Spleen (tissue), 11 donors: ENCODE results near the gene ZKSCAN4. TPM values are rescaled to one million over a fixed set of nuclear protein-coding genes. Genes with fewer than 3 reads are reported as not detected.

ENCODE experiments used
- DNase-seq: peaks from one replicate; pipeline ENCODE4 v3.0.0-alpha.2; 2020
- H3K27ac ChIP-seq, 8 donors: fragments of 200-600 bp; sonication (generic) in 7 of 8; 1 replicate in 4 of 8; 2 replicates in 4 of 8; pipeline versions ENCODE4 v1.5.0 to v1.8.0; 2016 to 2021; ENCODE audit warnings: inconsistent platforms in 4 of 8, mild to moderate bottlenecking in 4 of 8, moderate library complexity in 1 of 8
- H3K27me3 ChIP-seq, 7 donors: fragments of 200-600 bp; sonication (generic) in 6 of 7; replicated peaks in 1 of 7; 1 replicate in 4 of 7; 2 replicates in 3 of 7; pipeline versions ENCODE4 v1.5.0 to v1.8.0; 2016 to 2021; ENCODE audit warnings: inconsistent platforms in 3 of 7, mild to moderate bottlenecking in 1 of 7
- H3K36me3 ChIP-seq, 6 donors: fragments of 200-600 bp; sonication (generic) in 5 of 6; 1 replicate in 4 of 6; 2 replicates in 2 of 6; pipeline versions ENCODE4 v1.5.0 to v1.8.0; 2016 to 2021; ENCODE audit warnings: inconsistent platforms in 2 of 6
- H3K4me1 ChIP-seq, 6 donors: fragments of 200-600 bp; sonication (generic) in 5 of 6; 1 replicate in 3 of 6; 2 replicates in 3 of 6; pipeline versions ENCODE4 v1.5.0 to v1.8.0; 2016 to 2021; ENCODE audit warnings: inconsistent platforms in 3 of 6
- H3K4me3 ChIP-seq, 8 donors: fragments of 200-600 bp; sonication (generic) in 7 of 8; 1 replicate in 4 of 8; 2 replicates in 4 of 8; pipeline versions ENCODE4 v1.5.0 to v1.8.0; 2016 to 2021; ENCODE audit warnings: inconsistent platforms in 4 of 8, mild to moderate bottlenecking in 4 of 8, moderate library complexity in 2 of 8
- H3K9me3 ChIP-seq, 8 donors: fragments of 200-600 bp; sonication (generic) in 7 of 8; 1 replicate in 4 of 8; 2 replicates in 4 of 8; pipeline versions ENCODE4 v1.5.0 to v1.8.0; 2016 to 2021; ENCODE audit warnings: inconsistent platforms in 4 of 8
- CTCF ChIP-seq, 11 experiments: fragments of 200-600 bp in 7 of 11; fragments of 450-650 bp in 4 of 11; sonication (generic) in 4 of 11; IDR thresholded peaks in 8 of 11; conservative IDR thresholded peaks in 3 of 11; 1 replicate in 7 of 11; 2 replicates in 4 of 11; pipeline versions ENCODE4 v1.4.0 to v1.8.0; 2016 to 2021; ENCODE audit warnings: antibody characterized with exemption in 11 of 11, inconsistent platforms in 4 of 11, mild to moderate bottlenecking in 1 of 11
- POLR2A ChIP-seq, 3 donors: fragments of 450-650 bp; IDR thresholded peaks; one replicate each; pipeline ENCODE4 v1.5.1; 2017; ENCODE audit warnings: antibody characterized with exemption in 3 of 3, mild to moderate bottlenecking in 1 of 3
- POLR2AphosphoS5 ChIP-seq, 3 donors: sonication (generic); formaldehyde crosslinking; IDR thresholded peaks; one replicate each; pipeline ENCODE4 v1.5.1; 2017; ENCODE audit warnings: antibody characterized with exemption in 3 of 3
- WGBS, 5 donors: extraction: QIAGEN DNeasy Blood & Tissue Kit in 3 of 5; methylation state at CpG; one replicate each; pipeline versions ENCODE4 v1.1.5 to v1.1.7; 2013 to 2018; 5-methylcytosine and 5-hydroxymethylcytosine counted together
- intact Hi-C: fragments of 100-400 bp; cut with DNase I; formaldehyde crosslinking; loops from one replicate; pipeline ENCODE4 v1.15.0; 2023; ENCODE audit warnings: low total_unique reads
- polyA plus RNA-seq, 3 donors: library from polyadenylated mRNA; stranded (reverse); fragments of 200-250 nt; gene quantifications; one replicate each; pipeline ENCODE4 v1.2.1, GENCODE V29; 2013
- total RNA-seq, 7 donors: library from RNA; depleted of rRNA in 3 of 7; stranded (reverse); fragments of >200 nt in 3 of 7; fragmentation: NEBNext Ultra II Directional in 4 of 7; extraction: Animal tissue kit (Norgen Biotek cat#: 25700) in 4 of 7; gene quantifications; one replicate each; pipeline versions ENCODE4 v1.1.0 to v1.2.1, GENCODE V29; 2016 to 2021
- donor health status: healthy with polysubstance abuse.
- donor health status: DM: no; HTN: no; CAD: no; lungs with moderate emphysema.
- donor health status: DM: no; HTN: no; CAD: no.
- donor health status: Bipolar disorder and iron deficiency.
- donor health status: healthy.
- donor health status: DM: no; HTN: no; CAD: no.
- donor health status: DM: yes; HTN: yes; CAD: no.

ZKSCAN4 gene
- total and polyA plus RNA-seq, 10 donors, result 5.2 to 13.7 (median 11.0) TPM

DNA sequence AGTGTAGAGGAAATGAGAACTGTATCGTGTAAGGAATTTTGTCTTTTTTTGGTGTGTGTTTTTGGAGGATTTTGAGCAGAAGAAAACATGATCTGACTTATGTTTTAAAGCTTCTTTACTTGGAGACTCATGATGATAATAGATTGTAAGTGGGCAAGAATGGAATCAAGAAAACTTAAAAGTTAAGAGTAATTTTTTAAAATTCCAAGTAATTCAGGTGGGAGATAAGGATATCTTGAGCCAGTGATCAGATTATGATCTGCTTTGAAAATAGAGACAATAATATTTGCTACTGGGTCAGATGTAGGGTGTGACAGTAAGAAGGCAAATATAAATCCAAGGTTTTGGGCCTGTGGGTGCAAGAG lies 15.6 kb upstream of the ZKSCAN4 start:
- intact Hi-C loops, result no loop called here
- TF ChIP-seq POLR2AphosphoS5 (IDR thresholded peaks at IDR 0.05), result no peak
- TF ChIP-seq CTCF (IDR thresholded peaks at IDR 0.05 in 8 of 11, conservative IDR thresholded peaks at IDR 0.05 in 3 of 11), result no peak
- H3K36me3 ChIP-seq, result peaks cover 0 to 15% (median 10%) of the 10 kb centered on the region in 6 donors
- 2 to 7% (median 3%) methylated on average over 1 of the region's 1 CpG for WGBS, 5 donors
- peaks cover 11 to 44% (median 30%) of the 10 kb centered on the region in 6 donors for H3K4me1 ChIP-seq
- peak overlapping the region in 7 of 8 donors; percentile 87 to 94 (median 89) for H3K27ac ChIP-seq
- DNase-seq, result no peak
- no peaks in the 10 kb centered on the region for H3K27me3 ChIP-seq
- H3K9me3 ChIP-seq, result no peaks in the 10 kb centered on the region
- H3K4me3 ChIP-seq, result peak overlapping the region; percentile 59 to 78 (median 68)

DNA sequence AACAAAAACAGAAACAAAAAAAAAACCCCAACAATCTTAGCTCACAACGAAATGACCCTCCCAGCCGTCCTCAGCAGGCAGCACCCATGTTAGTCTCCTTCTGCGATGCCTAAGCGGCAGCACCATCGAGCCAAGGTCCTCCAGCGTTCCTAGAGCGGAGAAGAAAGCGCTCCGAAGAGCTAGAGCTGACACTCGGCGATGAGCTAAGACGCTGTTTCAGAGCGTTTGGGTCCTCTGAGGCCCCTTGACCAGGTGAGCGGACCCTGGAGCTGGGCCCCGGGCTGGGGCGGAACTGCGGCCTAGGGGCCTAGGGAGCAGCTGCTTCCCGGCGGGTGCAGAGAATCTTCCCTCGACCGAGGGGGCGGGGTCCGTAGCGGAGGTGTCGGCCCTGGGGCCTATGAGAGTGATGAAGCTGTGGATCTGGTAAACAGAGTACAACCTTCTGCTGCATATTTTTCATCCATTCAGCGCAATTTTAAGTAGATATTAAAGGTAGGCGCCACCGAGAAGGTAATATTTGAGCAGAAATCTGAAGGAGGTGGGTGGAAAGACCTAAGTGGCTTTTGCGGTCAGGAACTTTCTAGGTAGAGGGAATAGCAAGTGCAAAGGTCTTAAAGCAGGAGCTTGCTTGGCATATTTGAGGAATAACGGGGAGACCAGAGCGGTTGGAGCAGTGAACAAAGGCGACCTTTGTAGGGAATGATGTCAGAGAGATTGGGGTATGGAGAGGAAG lies 15.1 kb upstream of the ZKSCAN4 start, which contains the start of gene ZSCAN26:
Gene ZSCAN26, plus strand, starts transcription at position 182 of the 733 bp plus-strand sequence. CDS start 4,777 bp downstream, outside the sequence.
- peak; percentile 94 for DNase-seq
- TF ChIP-seq POLR2AphosphoS5 (IDR thresholded peaks at IDR 0.05) (peak; percentile 89 to 91 (median 90)), POLR2A (IDR thresholded peaks at IDR 0.05) (peak in 1 of 3 donors; percentile 41), CTCF (IDR thresholded peaks at IDR 0.05 in 8 of 11, conservative IDR thresholded peaks at IDR 0.05 in 3 of 11) (no peak)

GRCh38 chr6:28266563-28266961 lies 14.5 kb upstream of the ZKSCAN4 start:
- 7 to 11% (median 9%) methylated on average over 5 of the region's 5 CpGs for WGBS, 5 donors
- intact Hi-C loops, result no loop called here
- peaks cover 11 to 44% (median 30%) of the 10 kb centered on the region in 6 donors for H3K4me1 ChIP-seq
- no peak for TF ChIP-seq POLR2A (IDR thresholded peaks at IDR 0.05)
- no peak for TF ChIP-seq POLR2AphosphoS5 (IDR thresholded peaks at IDR 0.05)
- no peak for TF ChIP-seq CTCF (IDR thresholded peaks at IDR 0.05 in 8 of 11, conservative IDR thresholded peaks at IDR 0.05 in 3 of 11)
- H3K9me3 ChIP-seq, result no peaks in the 10 kb centered on the region
- peak overlapping the region; percentile 85 to 94 (median 88) for H3K27ac ChIP-seq
- H3K27me3 ChIP-seq, result no peaks in the 10 kb centered on the region
- H3K36me3 ChIP-seq, result peaks cover 0 to 4% (median 0%) of the 10 kb centered on the region in 6 donors
- no peak for DNase-seq
- H3K4me3 ChIP-seq, result peak overlapping the region; percentile 59 to 78 (median 68)

More for the DNA sequence above, 15.1 kb upstream of the ZKSCAN4 start, which contains the start of gene ZSCAN26:
- intact Hi-C loops, result no loop called here
- Histone ChIP-seq H3K4me1 (peaks cover 11 to 44% (median 30%) of the 10 kb centered on the region in 6 donors), H3K9me3 (no peaks in the 10 kb centered on the region), H3K4me3 (peak within 1 kb of the TSS; percentile 59 to 78 (median 68)), H3K27ac (peak within 1 kb of the TSS; percentile 85 to 94 (median 88)), H3K36me3 (peaks cover 0 to 10% (median 5%) of the 10 kb centered on the region in 6 donors), H3K27me3 (no peaks in the 10 kb centered on the region)
- 0 to 1% (median 1%) methylated on average over 31 to 32 of the region's 32 CpGs for WGBS, 5 donors

DNA sequence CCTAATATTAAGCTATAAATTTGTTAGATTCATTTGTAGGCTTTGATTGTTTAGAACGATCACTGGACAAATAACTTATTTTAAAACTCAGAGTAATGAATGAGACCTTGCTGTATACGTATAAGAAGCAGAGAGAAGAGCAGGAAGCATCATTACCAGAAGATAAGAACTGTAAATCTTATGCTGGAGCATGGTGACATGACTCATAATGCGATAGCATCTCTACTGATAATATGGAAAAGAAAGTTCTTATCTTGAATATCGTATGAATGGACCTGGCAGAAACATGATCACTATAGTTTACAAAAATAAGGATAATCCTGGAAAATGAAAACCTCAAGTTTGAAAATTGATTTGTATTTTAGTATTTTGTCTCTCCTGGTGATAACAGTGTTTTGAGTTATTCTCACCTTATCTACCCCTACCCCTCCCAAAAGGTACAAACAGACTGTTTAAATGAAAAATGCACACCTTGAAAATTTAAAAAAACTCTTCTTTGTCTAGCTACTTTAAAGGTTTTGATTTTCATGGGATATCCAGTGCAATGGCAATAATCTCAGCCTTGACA lies 12.8 kb upstream of the ZKSCAN4 start:
- no peaks in the 10 kb centered on the region for H3K27me3 ChIP-seq
- H3K36me3 ChIP-seq, result no peaks in the 10 kb centered on the region
- H3K4me1 ChIP-seq, result peaks cover 11 to 38% (median 30%) of the 10 kb centered on the region in 6 donors
- H3K9me3 ChIP-seq, result peaks cover 0 to 16% (median 12%) of the 10 kb centered on the region in 8 donors
- TF ChIP-seq CTCF (IDR thresholded peaks at IDR 0.05 in 8 of 11, conservative IDR thresholded peaks at IDR 0.05 in 3 of 11), result no peak
- TF ChIP-seq POLR2A (IDR thresholded peaks at IDR 0.05), result no peak
- no peak for TF ChIP-seq POLR2AphosphoS5 (IDR thresholded peaks at IDR 0.05)
- no peak overlapping the region for H3K27ac ChIP-seq
- intact Hi-C loops, result no loop called here
- no peak for DNase-seq
- WGBS, 5 donors, result 50 to 60% (median 57%) methylated on average over 4 of the region's 4 CpGs
- no peak overlapping the region for H3K4me3 ChIP-seq
